ENCODE data around the gene SEC23IP.
"Not testable (repeated sequence)": the region's sequence is repeated elsewhere in the genome, so short reads cannot be mapped to it uniquely, and the experiment has no call there.

SEC23IP gene

GRCh38 chr10:119892188-119893065 is at the start of gene SEC23IP:
Gene SEC23IP, plus strand, starts transcription at chr10:119892730. Its CDS starts 53 bp downstream, at chr10:119892783.
- peak; percentile 81 for DNase-seq (ENCODE audit: low read depth in 2 of 2)

GRCh38 chr10:119845656-119846055 is 46.9 kb upstream of the SEC23IP start:
- no peak for DNase-seq (ENCODE audit: low read depth in 2 of 2)

- peak; percentile 57 to 69 for DNase-seq (ENCODE audit: low read depth in 2 of 2)
These were observed 43.3 kb upstream of the SEC23IP start for GRCh38 chr10:119849031-119849789.

- DNase-seq (ENCODE audit: low read depth in 2 of 2): no peak
These were observed 42.6 kb upstream of the SEC23IP start for GRCh38 chr10:119849944-119850343.

- DNase-seq (ENCODE audit: low read depth in 2 of 2): no peak
These were observed 40.3 kb upstream of the SEC23IP start for GRCh38 chr10:119852277-119852676.

GRCh38 chr10:119852822-119853221 is 39.7 kb upstream of the SEC23IP start:
- no peak for DNase-seq (ENCODE audit: low read depth in 2 of 2)

- no peak for DNase-seq (ENCODE audit: low read depth in 2 of 2)
These were observed 39.0 kb upstream of the SEC23IP start for GRCh38 chr10:119853574-119853973.

- DNase-seq (ENCODE audit: low read depth in 2 of 2): no peak
These were observed 34.5 kb upstream of the SEC23IP start for GRCh38 chr10:119858063-119858462.

GRCh38 chr10:119859420-119860258 is 32.9 kb upstream of the SEC23IP start:
- no peak for DNase-seq (ENCODE audit: low read depth in 2 of 2)

GRCh38 chr10:119860866-119861607 is 31.5 kb upstream of the SEC23IP start:
- no peak for DNase-seq (ENCODE audit: low read depth in 2 of 2)

GRCh38 chr10:119862524-119862923 is 30.0 kb upstream of the SEC23IP start:
- no peak for DNase-seq (ENCODE audit: low read depth in 2 of 2)

GRCh38 chr10:119863951-119864565 is 28.5 kb upstream of the SEC23IP start:
- no peak for DNase-seq (ENCODE audit: low read depth in 2 of 2)

- no peak for DNase-seq (ENCODE audit: low read depth in 2 of 2)
These were observed 26.8 kb upstream of the SEC23IP start for GRCh38 chr10:119865699-119866240.

- no peak for DNase-seq (ENCODE audit: low read depth in 2 of 2)
These were observed 25.2 kb upstream of the SEC23IP start for GRCh38 chr10:119867317-119867716.

- not testable (repeated sequence) for DNase-seq (ENCODE audit: low read depth in 2 of 2)
These were observed 23.1 kb upstream of the SEC23IP start for GRCh38 chr10:119869398-119869797.

GRCh38 chr10:119871881-119872609 is 20.5 kb upstream of the SEC23IP start:
- no peak for DNase-seq (ENCODE audit: low read depth in 2 of 2)

GRCh38 chr10:119872610-119872859 is 20.0 kb upstream of the SEC23IP start, which contains the start of gene MCMBP:
Gene MCMBP, minus strand, starts transcription at chr10:119872843. Its CDS starts 259 bp downstream, at chr10:119872584.
- no peak for DNase-seq (ENCODE audit: low read depth in 2 of 2)

- DNase-seq (ENCODE audit: low read depth in 2 of 2): peak; percentile 62 to 67
These were observed 19.5 kb upstream of the SEC23IP start for GRCh38 chr10:119872860-119873681.

GRCh38 chr10:119878524-119878923 is 14.0 kb upstream of the SEC23IP start:
- no peak for DNase-seq (ENCODE audit: low read depth in 2 of 2)
